Nephron (organoid): ENCODE results near the gene ABCA13.

Experiments used
- H3K27ac Mint-ChIP-seq, 3 experiments: 2 replicates each; pipeline ENCODE4 v1.8.0; 2020; ENCODE audit warnings: mixed read lengths in 3 of 3, mild to moderate bottlenecking in 2 of 3, moderate library complexity in 1 of 3
- H3K27me3 Mint-ChIP-seq: 2 replicates; pipeline ENCODE4 v1.8.0; 2021; ENCODE audit warnings: low read depth, mild to moderate bottlenecking, moderate library complexity, mixed read lengths
- H3K36me3 Mint-ChIP-seq: 2 replicates; pipeline ENCODE4 v1.8.0; 2020; ENCODE audit warnings: low read depth, mixed read lengths
- H3K4me1 Mint-ChIP-seq: 2 replicates; pipeline ENCODE4 v1.8.0; 2020; ENCODE audit warnings: mixed read lengths
- H3K4me3 Mint-ChIP-seq, 3 experiments: 2 replicates each; pipeline ENCODE4 v1.8.0; 2020; ENCODE audit warnings: mild to moderate bottlenecking in 3 of 3, mixed read lengths in 3 of 3, moderate library complexity in 2 of 3
- H3K9me3 Mint-ChIP-seq: 2 replicates; pipeline ENCODE4 v1.8.0; 2020; ENCODE audit warnings: mixed read lengths
- CTCF ChIP-seq, 3 experiments: fragments of 200-600 bp; sonication (generic); IDR thresholded peaks; one replicate each; pipeline ENCODE4 v1.5.0; 2021; ENCODE audit warnings: antibody characterized with exemption in 3 of 3; ENCODE audit not compliant: unreplicated experiment in 3 of 3

Gene ABCA13

DNA sequence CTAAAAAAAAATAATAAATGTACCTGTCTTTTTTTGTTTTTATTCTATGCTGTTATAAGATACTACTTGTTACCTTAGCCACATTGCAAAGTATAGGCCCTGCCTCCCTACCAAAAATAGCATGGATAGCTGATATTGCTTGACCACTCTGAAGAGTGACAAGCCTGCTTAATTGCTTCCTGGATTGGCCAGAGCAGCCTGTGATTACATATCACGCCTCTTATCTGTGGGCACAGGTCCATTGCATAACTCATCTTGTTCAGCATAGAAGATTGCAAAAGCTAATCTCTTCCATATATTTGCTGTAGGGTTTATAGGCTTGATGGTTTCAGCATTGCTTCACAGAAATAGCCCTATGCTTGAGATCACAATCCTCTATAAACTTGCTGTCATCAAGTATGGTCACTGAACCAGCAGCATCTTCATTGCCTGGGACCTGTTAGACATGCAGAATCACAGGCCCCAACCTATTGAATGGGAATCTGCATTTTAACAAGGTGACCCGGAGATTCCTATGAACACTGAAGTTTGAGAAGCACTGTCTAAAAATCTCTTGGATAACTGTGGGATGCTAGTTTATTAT is 472.3 kb downstream of the ABCA13 start:
- Mint-ChIP-seq H3K27me3 (no peaks in the 10 kb centered on the region), H3K36me3 (no peaks in the 10 kb centered on the region), H3K9me3 (no peaks in the 10 kb centered on the region), H3K4me3 (no peak overlapping the region), H3K4me1 (no peaks in the 10 kb centered on the region), H3K27ac (no peak overlapping the region)
- TF ChIP-seq CTCF (IDR thresholded peaks at IDR 0.05; ENCODE audit: unreplicated experiment in 3 of 3) = no peak

GRCh38 chr7:48658138-48658537 is 486.9 kb downstream of the ABCA13 start:
- Mint-ChIP-seq H3K4me1 (peaks cover 10% of the 10 kb centered on the region), H3K36me3 (no peaks in the 10 kb centered on the region), H3K4me3 (no peak overlapping the region), H3K9me3 (peaks cover 8% of the 10 kb centered on the region), H3K27me3 (peaks cover 3% of the 10 kb centered on the region), H3K27ac (no peak overlapping the region)
- no peak for TF ChIP-seq CTCF (IDR thresholded peaks at IDR 0.05; ENCODE audit: unreplicated experiment in 3 of 3)

DNA sequence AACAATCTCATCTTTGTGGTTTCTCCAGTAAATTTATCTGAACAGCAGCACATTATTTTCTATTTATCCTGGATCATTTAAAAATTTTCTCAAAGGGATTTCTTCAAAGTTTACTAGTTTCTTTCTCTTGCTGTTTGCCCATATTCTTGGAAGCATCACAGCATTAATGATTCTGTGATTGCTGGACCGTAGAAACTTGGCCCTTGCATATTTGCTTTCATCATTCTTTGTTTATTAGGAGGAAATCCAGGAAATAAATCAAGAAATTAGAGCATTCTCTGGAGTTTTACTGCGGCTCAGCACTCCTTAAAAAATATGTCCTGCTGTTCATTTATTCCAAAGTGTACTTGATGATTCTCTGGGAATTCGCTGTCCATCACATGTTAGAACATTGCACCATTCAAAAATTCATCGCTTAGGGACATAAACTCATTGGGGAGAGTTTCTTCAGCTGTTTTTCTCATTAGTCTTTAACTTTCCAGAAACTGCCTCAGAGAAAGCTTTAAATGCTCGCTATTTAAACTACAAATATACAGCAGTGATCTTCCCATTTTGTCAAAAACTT is 489.1 kb downstream of the ABCA13 start:
- no peak overlapping the region for H3K4me3 Mint-ChIP-seq
- peaks cover 10% of the 10 kb centered on the region for H3K4me1 Mint-ChIP-seq
- H3K9me3 Mint-ChIP-seq = peaks cover 2% of the 10 kb centered on the region
- peaks cover 3% of the 10 kb centered on the region for H3K27me3 Mint-ChIP-seq
- no peaks in the 10 kb centered on the region for H3K36me3 Mint-ChIP-seq
- H3K27ac Mint-ChIP-seq = peak overlapping the region in 2 of 3 experiments; percentile 42 to 72
- no peak for TF ChIP-seq CTCF (IDR thresholded peaks at IDR 0.05; ENCODE audit: unreplicated experiment in 3 of 3)

DNA sequence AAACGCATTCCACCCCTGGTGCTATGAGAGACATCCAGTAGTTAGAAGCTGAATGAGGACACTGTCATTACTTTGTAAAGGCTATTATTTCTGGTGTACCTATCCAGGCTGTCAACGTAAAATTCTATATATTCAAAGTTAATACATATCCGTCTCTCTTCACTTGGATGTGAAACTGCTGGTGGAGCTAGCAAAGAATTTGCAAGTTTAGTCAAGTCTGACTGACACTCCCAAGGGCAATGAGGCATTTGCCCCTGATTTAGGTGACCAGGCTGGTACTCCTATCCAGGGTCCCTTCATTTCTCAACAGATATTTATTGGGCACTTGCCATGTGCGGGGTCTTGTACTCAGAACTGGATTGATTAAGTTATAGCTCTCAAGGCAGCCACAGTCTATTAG is 493.0 kb downstream of the ABCA13 start:
- Mint-ChIP-seq H3K4me1 (peaks cover 10% of the 10 kb centered on the region), H3K27me3 (no peaks in the 10 kb centered on the region), H3K4me3 (no peak overlapping the region), H3K27ac (no peak overlapping the region), H3K9me3 (peaks cover 2% of the 10 kb centered on the region), H3K36me3 (no peaks in the 10 kb centered on the region)
- TF ChIP-seq CTCF (IDR thresholded peaks at IDR 0.05; ENCODE audit: unreplicated experiment in 3 of 3) = no peak

DNA sequence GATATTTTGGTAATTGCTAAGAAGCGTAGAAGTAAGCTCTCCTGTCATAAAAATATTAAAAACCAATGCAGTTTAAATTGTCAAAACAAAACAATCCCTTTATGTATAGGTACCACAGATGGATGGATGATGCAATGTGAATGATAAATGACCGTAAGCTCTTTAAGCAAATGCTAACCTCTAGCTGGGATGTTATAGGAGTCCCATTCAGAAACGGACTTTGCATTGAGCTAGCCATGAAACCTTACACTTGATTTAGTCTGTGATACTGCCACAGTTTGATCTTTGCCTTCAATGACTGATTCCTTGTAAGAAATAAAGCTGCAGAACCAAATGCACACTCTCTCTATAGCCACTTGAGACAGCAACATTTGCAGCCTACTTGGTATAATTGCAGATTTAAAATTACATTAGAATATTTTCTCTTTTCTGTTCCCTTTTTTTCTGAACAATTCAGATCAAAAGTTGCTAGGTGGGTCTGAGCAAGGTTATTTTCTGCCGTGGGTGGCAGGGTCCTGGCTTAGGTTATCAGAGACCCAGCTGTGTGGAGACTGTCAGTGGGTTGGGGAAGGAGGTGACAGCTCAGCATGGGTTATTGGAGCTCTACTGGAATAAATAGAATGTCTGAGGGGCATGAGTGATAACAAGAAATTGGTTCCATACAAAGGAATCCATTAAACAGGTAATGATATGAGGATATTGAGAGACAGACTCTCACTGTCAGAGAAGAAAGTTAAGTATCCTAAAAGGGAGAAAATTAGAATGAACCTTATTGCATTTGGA is 494.3 kb downstream of the ABCA13 start:
- TF ChIP-seq CTCF (IDR thresholded peaks at IDR 0.05; ENCODE audit: unreplicated experiment in 3 of 3) = no peak
- no peaks in the 10 kb centered on the region for H3K27me3 Mint-ChIP-seq
- H3K4me3 Mint-ChIP-seq = no peak overlapping the region
- H3K27ac Mint-ChIP-seq = no peak overlapping the region
- H3K9me3 Mint-ChIP-seq = peaks cover 2% of the 10 kb centered on the region
- H3K36me3 Mint-ChIP-seq = no peaks in the 10 kb centered on the region
- peaks cover 4% of the 10 kb centered on the region for H3K4me1 Mint-ChIP-seq
